Smooth muscle cell (in vitro differentiated cells): ENCODE data around the gene TPRG1. TPM values are rescaled to one million over a fixed set of nuclear protein-coding genes. Genes with fewer than 3 reads are reported as not detected.
A peak's percentile ranks its signal among the peaks of the same experiment; 100 is the strongest.

Source experiments
- DNase-seq: peaks from one replicate; lab custom pipeline; 2025; ENCODE audit not compliant: unreplicated experiment; lab: John Stamatoyannopoulos, UW
- H2AFZ ChIP-seq: fragments of 200-600 bp; sonication (generic); 2 replicates; pipeline ENCODE4 v1.6.0; 2016; ENCODE audit warnings: antibody characterized with exemption, low read depth, mild to moderate bottlenecking
- H3F3A ChIP-seq: fragments of 200-600 bp; sonication (generic); 2 replicates; pipeline ENCODE4 v1.6.0; 2017; ENCODE audit warnings: antibody characterized with exemption, low read depth
- H3K27ac ChIP-seq: fragments of 200-600 bp; sonication (generic); 2 replicates; pipeline ENCODE4 v1.5.1; 2016; ENCODE audit warnings: low read depth, mild to moderate bottlenecking
- H3K27me3 ChIP-seq: fragments of 200-600 bp; sonication (generic); 2 replicates; pipeline ENCODE4 v1.6.1; 2016; ENCODE audit warnings: low read depth, mild to moderate bottlenecking
- H3K36me3 ChIP-seq: fragments of 200-600 bp; sonication (generic); 2 replicates; pipeline ENCODE4 v1.5.1; 2016; ENCODE audit warnings: low read depth
- H3K4me1 ChIP-seq: fragments of 200-600 bp; sonication (generic); 2 replicates; pipeline ENCODE4 v1.5.1; 2016; ENCODE audit warnings: low read depth
- H3K4me2 ChIP-seq: fragments of 200-600 bp; sonication (generic); 2 replicates; pipeline ENCODE4 v1.6.0; 2016; ENCODE audit warnings: mild to moderate bottlenecking
- H3K4me3 ChIP-seq: fragments of 200-600 bp; sonication (generic); 2 replicates; pipeline ENCODE4 v1.5.1; 2016; ENCODE audit warnings: mild to moderate bottlenecking
- H3K79me2 ChIP-seq: fragments of 200-600 bp; sonication (generic); 2 replicates; pipeline ENCODE4 v1.6.0; 2016; ENCODE audit warnings: low read depth, mild to moderate bottlenecking
- H3K9ac ChIP-seq: fragments of 200-600 bp; sonication (generic); 2 replicates; pipeline ENCODE4 v1.6.0; 2016; ENCODE audit warnings: low read depth
- H3K9me3 ChIP-seq: fragments of 200-600 bp; sonication (generic); replicated peaks from 2 replicates; pipeline ENCODE4 v1.5.1; 2016; ENCODE audit warnings: low read depth
- H4K20me1 ChIP-seq: fragments of 200-600 bp; sonication (generic); 2 replicates; pipeline ENCODE4 v1.6.0; 2016; ENCODE audit warnings: low read depth
- CTCF ChIP-seq: fragments of 200-600 bp; sonication (generic); IDR thresholded peaks from 2 replicates; pipeline ENCODE4 v1.5.1; 2017; ENCODE audit warnings: borderline replicate concordance, mild to moderate bottlenecking, antibody characterized with exemption; ENCODE audit not compliant: insufficient read depth, poor library complexity, severe bottlenecking
- WGBS: methylation state at CpG from one replicate; pipeline ENCODE4 v1.1.7; 2016; ENCODE audit warnings: low lambda C conversion rate; 5-methylcytosine and 5-hydroxymethylcytosine counted together
- polyA plus RNA-seq: library from polyadenylated mRNA; unstranded; fragments of >200 nt; fragmentation: Nextera tagmentation; extraction: Ambion mirVana; gene quantifications from 2 replicates; pipeline ENCODE4 v1.2.1, GENCODE V29; 2016
- total RNA-seq: library from RNA; depleted of rRNA; stranded (reverse); fragments of >200 nt; gene quantifications from 2 replicates; pipeline ENCODE4 v1.2.3, GENCODE V29; 2014

The TPRG1 gene
- total and polyA plus RNA-seq, 2 experiments from 2014 or later = 0.65 to 3.2 TPM

GRCh38 chr3:189204167-189204866, 32.5 kb downstream of the TPRG1 start:
- no peak overlapping the region for H3K9ac ChIP-seq
- H3K36me3 ChIP-seq = no peaks in the 10 kb centered on the region
- H4K20me1 ChIP-seq = no peaks in the 10 kb centered on the region
- no peaks in the 10 kb centered on the region for H3K4me1 ChIP-seq
- H3K27me3 ChIP-seq = no peaks in the 10 kb centered on the region
- H3K9me3 ChIP-seq = no peaks in the 10 kb centered on the region
- peak overlapping the region; percentile 70 for H2AFZ ChIP-seq
- H3K4me3 ChIP-seq = no peak overlapping the region
- WGBS = 53% methylated on average over 7 of the region's 7 CpGs
- no peak for DNase-seq
- H3F3A ChIP-seq = no peaks in the 10 kb centered on the region
- no peak overlapping the region for H3K27ac ChIP-seq
- H3K79me2 ChIP-seq = no peaks in the 10 kb centered on the region
- TF ChIP-seq CTCF = no peak
- no peak overlapping the region for H3K4me2 ChIP-seq

GRCh38 chr3:189204937-189205336, 33.2 kb downstream of the TPRG1 start:
- DNase-seq = no peak
- H2AFZ ChIP-seq = peak overlapping the region; percentile 70

GRCh38 chr3:189210251-189210770, 38.5 kb downstream of the TPRG1 start:
- 88% methylated on average over 4 of the region's 4 CpGs for WGBS
- Histone ChIP-seq H3K79me2 (no peaks in the 10 kb centered on the region), H3F3A (no peaks in the 10 kb centered on the region)

More at GRCh38 chr3:189204937-189205336, 33.2 kb downstream of the TPRG1 start:
- TF ChIP-seq CTCF = no peak
- WGBS = 94% methylated on average over 2 of the region's 2 CpGs
- H4K20me1 ChIP-seq = no peaks in the 10 kb centered on the region
- no peaks in the 10 kb centered on the region for H3K9me3 ChIP-seq
- H3K4me1 ChIP-seq = no peaks in the 10 kb centered on the region
- H3K27ac ChIP-seq = no peak overlapping the region
- H3K9ac ChIP-seq = no peak overlapping the region
- no peaks in the 10 kb centered on the region for H3K36me3 ChIP-seq
- no peak overlapping the region for H3K4me2 ChIP-seq
- H3F3A ChIP-seq = no peaks in the 10 kb centered on the region
- no peak overlapping the region for H3K4me3 ChIP-seq
- H3K27me3 ChIP-seq = no peaks in the 10 kb centered on the region
- no peaks in the 10 kb centered on the region for H3K79me2 ChIP-seq

More at GRCh38 chr3:189210251-189210770, 38.5 kb downstream of the TPRG1 start:
- Histone ChIP-seq H3K9me3 (no peaks in the 10 kb centered on the region), H2AFZ (no peak overlapping the region), H4K20me1 (no peaks in the 10 kb centered on the region), H3K4me3 (no peak overlapping the region), H3K27ac (no peak overlapping the region), H3K4me2 (no peak overlapping the region), H3K36me3 (no peaks in the 10 kb centered on the region), H3K4me1 (no peaks in the 10 kb centered on the region), H3K27me3 (no peaks in the 10 kb centered on the region), H3K9ac (no peak overlapping the region)
- DNase-seq = no peak
- no peak for TF ChIP-seq CTCF
